Measurements from ENCODE around the gene SH3PXD2A. TPM values are rescaled to one million over a fixed set of nuclear protein-coding genes. Genes with fewer than 3 reads are reported as not detected.

The SH3PXD2A gene
- total and polyA plus RNA-seq, 2 of the 4 experiments (the other 2 are of a cell fraction): 6.3 to 23.0 TPM

GRCh38 chr10:103652599-103653281 lies 202.6 kb downstream of the SH3PXD2A start:
- H3K27ac ChIP-seq (ENCODE audit: insufficient read depth, low read length): no peak overlapping the region
- WGBS, 2 experiments (ENCODE audit: extremely low coverage in 2 of 2, insufficient read length in 1 of 2): 87% methylated on average over 7 of the region's 15 CpGs; no CpG with 5 or more reads in 1 of the 2 experiments

More at GRCh38 chr10:103652599-103653281, 202.6 kb downstream of the SH3PXD2A start:
- Histone ChIP-seq H3K79me1 (ENCODE audit: low read depth in 1 of 2, low read length in 2 of 2) (peaks cover 40 to 98% of the 10 kb centered on the region in 2 experiments), H3K56ac (ENCODE audit: extremely low read depth, insufficient read depth, low read length) (no peak overlapping the region), H3K4me3 (ENCODE audit: insufficient read depth, low read depth, low read length) (no peak overlapping the region), H2AK5ac (ENCODE audit: low read depth, low read length) (no peak overlapping the region), H4K91ac (ENCODE audit: insufficient read depth, low read depth, low read length) (no peak overlapping the region), H2BK15ac (ENCODE audit: low read depth, low read length) (no peak overlapping the region), H2BK5ac (ENCODE audit: low read depth, low read length, poor library complexity, severe bottlenecking) (no peak overlapping the region), H3K36me3 (ENCODE audit: control insufficient read depth, insufficient read depth, low read length) (peaks cover 46% of the 10 kb centered on the region), H3K4ac (ENCODE audit: low read depth, low read length) (no peak overlapping the region), H3K4me2 (ENCODE audit: low read depth, low read length) (no peak overlapping the region), H4K20me1 (ENCODE audit: insufficient read depth, low read length) (peaks cover 90% of the 10 kb centered on the region), H2AFZ (replicated peaks; ENCODE audit: low read length, poor library complexity) (no peak overlapping the region), H3K18ac (ENCODE audit: low read depth, low read length) (no peak overlapping the region), H3K14ac (replicated peaks; ENCODE audit: low read depth, low read length) (no peak overlapping the region), H3K9me3 (ENCODE audit: control insufficient read depth, insufficient read depth, low read length) (peaks cover 4% of the 10 kb centered on the region), H3K9ac (ENCODE audit: low read depth, low read length) (no peak overlapping the region), H2BK120ac (ENCODE audit: low read depth, low read length) (no peak overlapping the region), H3K9me1 (ENCODE audit: insufficient read depth, low read length) (peaks cover 41% of the 10 kb centered on the region), H4K8ac (ENCODE audit: low read depth in 2 of 2, low read length in 2 of 2) (no peak overlapping the region), H2AK9ac (replicated peaks; ENCODE audit: low read depth, low read length, poor library complexity) (peak overlapping the region; percentile 15), H3K27me3 (ENCODE audit: control insufficient read depth, insufficient read depth, low read length) (no peaks in the 10 kb centered on the region), H4K5ac (ENCODE audit: low read depth, low read length) (no peak overlapping the region), H3K23ac (ENCODE audit: low read depth, low read length) (no peak overlapping the region), H3K4me1 (ENCODE audit: control insufficient read depth, insufficient read depth, low read length) (peaks cover 24% of the 10 kb centered on the region), H2BK20ac (ENCODE audit: low read depth, low read length) (no peak overlapping the region)
- dilution Hi-C loops (cut with HindIII; ENCODE audit: low sequenced_read_pairs, unreplicated experiment): no loop called here
- BruUV-seq (replicated peaks): no TSS peak
- DNase-seq (no peak), ATAC-seq (ENCODE audit: low read depth) (no peak; the same call in 1 of the 2 replicates)
- no peak for TF ChIP-seq RCOR1 (IDR thresholded peaks at IDR 0.05; ENCODE audit: insufficient replicate concordance, low read length)
- 0 out of 2 replicates have a peak, but pooled peaks have one; percentile 34 for TF ChIP-seq CEBPB (IDR thresholded peaks at IDR 0.05; ENCODE audit: low read depth, low read length)
- POLR2A ChIA-PET (ENCODE audit: unreplicated experiment): no interaction called here
- intact Hi-C loops (cut with micrococcal nuclease): no loop called here
- in situ Hi-C loops (cut with MboI; ENCODE audit: low sequenced_read_pairs): no loop called here
- CTCF ChIA-PET: interaction anchor here (0.5 kb wide), 1 partner anchor 33 kb away, joined by 3 read pairs; no protein-coding TSS in a partner anchor
